K562 (cell line): Measurements from ENCODE around the gene CCND3. TPM values are rescaled to one million over a fixed set of nuclear protein-coding genes. Genes with fewer than 3 reads are reported as not detected.

Experiments used
- ARHGAP35 ChIP-seq: fragments of 450-650 bp; IDR thresholded peaks from 2 replicates; pipeline ENCODE4 v1.6.1; 2018; ENCODE audit not compliant: partially characterized antibody
- ARID3B ChIP-seq: fragments of 250-450 bp; sonication (Bioruptor Pico); IDR thresholded peaks from 2 replicates; pipeline ENCODE4 v1.4.0; 2020; ENCODE audit warnings: borderline replicate concordance
- DDX20 ChIP-seq: fragments of 450-650 bp; IDR thresholded peaks from 2 replicates; pipeline ENCODE4 v1.6.1; 2016; ENCODE audit warnings: missing genetic modification characterization, low read depth, mild to moderate bottlenecking, missing compliant biosample characterization, moderate library complexity
- DPF2 ChIP-seq: fragments of 450-650 bp; IDR thresholded peaks from 2 replicates; pipeline ENCODE4 v1.6.1; 2016
- E2F8 ChIP-seq: fragments of 450-650 bp; IDR thresholded peaks from 2 replicates; pipeline ENCODE4 v1.7.1; 2018; ENCODE audit warnings: mild to moderate bottlenecking, low read depth; ENCODE audit not compliant: partially characterized antibody
- GATAD2A ChIP-seq: fragments of 450-650 bp; IDR thresholded peaks from 2 replicates; pipeline ENCODE4 v1.6.1; 2017
- LARP7 ChIP-seq: fragments of 450-650 bp; IDR thresholded peaks from 2 replicates; pipeline ENCODE4 v1.6.1; 2016
- MIER1 ChIP-seq: fragments of 450-650 bp; IDR thresholded peaks from 2 replicates; pipeline ENCODE4 v1.6.1; 2016; ENCODE audit warnings: antibody characterized with exemption, mild to moderate bottlenecking, low read depth
- RAD21 ChIP-seq, 2 experiments: fragments of 250-450 bp in 1 of 2; fragments of 450-650 bp in 1 of 2; sonication (Bioruptor Pico) in 1 of 2; formaldehyde crosslinking in 1 of 2; IDR thresholded peaks in 1 of 2; conservative IDR thresholded peaks in 1 of 2; 2 replicates each; pipeline versions ENCODE4 v1.4.0 to v1.8.0; 2020 to 2022; ENCODE audit warnings: mild to moderate bottlenecking in 2 of 2, moderate library complexity in 1 of 2
- SMARCE1 ChIP-seq: fragments of 450-650 bp; IDR thresholded peaks from 2 replicates; pipeline ENCODE4 v1.7.1; 2016; ENCODE audit warnings: mild to moderate bottlenecking
- TOE1 ChIP-seq, 2 experiments: fragments of 450-650 bp in 1 of 2; sonication (generic) in 1 of 2; formaldehyde crosslinking in 1 of 2; IDR thresholded peaks; 2 replicates each; pipeline versions ENCODE4 v1.7.1 to v1.8.0; 2016 to 2022; ENCODE audit warnings: borderline replicate concordance in 2 of 2, mild to moderate bottlenecking in 2 of 2, antibody characterized with exemption in 1 of 2, inconsistent platforms in 1 of 2, low read depth in 1 of 2, missing genetic modification reagents in 1 of 2, moderate library complexity in 1 of 2
- ZNF407 ChIP-seq: fragments of 450-650 bp; IDR thresholded peaks from 2 replicates; pipeline ENCODE4 v1.6.1; 2016; ENCODE audit warnings: low read depth
- ZNF766 ChIP-seq: fragments of 200-800 bp; sonication (Bioruptor generic); conservative IDR thresholded peaks from 2 replicates; pipeline ENCODE4 v1.6.1; 2016; ENCODE audit warnings: missing genetic modification characterization, missing compliant biosample characterization
- polyA plus RNA-seq, 8 experiments: library from polyadenylated mRNA; depleted of rRNA in 4 of 8; stranded (reverse) in 5 of 8; unstranded in 3 of 8; fragments of >200 nt; fragmentation: Nextera tagmentation in 2 of 8; fragmentation: Illumina TruSeq in 1 of 8; extraction: Ambion mirVana in 2 of 8; extraction: Trizol in 1 of 8; gene quantifications; 2 replicates each; pipeline versions ENCODE4 v1.2.1 to v1.2.3, GENCODE V29; 2011 to 2014; ENCODE audit warnings: inconsistent platforms in 1 of 8, missing spikeins in 1 of 8
- total RNA-seq, 7 experiments: library from RNA; depleted of rRNA in 6 of 7; stranded (reverse); fragments of >200 nt in 6 of 7; fragmentation: Illumina TruSeq in 2 of 7; extraction: Trizol in 2 of 7; gene quantifications; 2 replicates each; pipeline versions ENCODE4 v1.2.1 to v1.2.3, GENCODE V29; 2011 to 2021; ENCODE audit warnings: low replicate concordance in 1 of 7

The CCND3 gene
- total and polyA plus RNA-seq, 9 of the 15 experiments (the other 6 are each of a cell fraction or from before 2014, with no cell fraction given): 21.5 to 204 (median 97.4) TPM

- TF ChIP-seq ZNF407 (peak; percentile 54; the same call in 1 of the 2 replicates), MIER1 (peak; percentile 60; the same call in 1 of the 2 replicates), ZNF766 (no peak), GATAD2A (peak; percentile 58; the same call in 1 of the 2 replicates), ARHGAP35 (peak; percentile 7), ARID3B (no peak), SMARCE1 (peak; percentile 53), DPF2 (0 out of 2 replicates have a peak, but pooled peaks have one; percentile 44), RAD21 (CRISPR knock-in tag; conservative IDR thresholded peaks at IDR 0.05 in 1 of 2, IDR thresholded peaks at IDR 0.05 in 1 of 2) (0 out of 4 replicates have a peak, but pooled peaks of 1 of the 2 experiments have one; percentile 12), LARP7 (peak; percentile 79; the same call in 1 of the 2 replicates), TOE1 (IDR thresholded peaks at IDR 0.05; ENCODE audit: borderline replicate concordance) (peak; percentile 39; the same call in 1 of the 2 replicates), TOE1 (CRISPR knock-in tag; IDR thresholded peaks at IDR 0.05; ENCODE audit: borderline replicate concordance, low read depth) (no peak), DDX20 (no peak), E2F8 (no peak)
These were observed 47.0 kb downstream of the CCND3 start (continued) for GRCh38 chr6:41894366-41895299.
